MCF 10A (cell line): ENCODE data around the gene FAM114A1. TPM values are rescaled to one million over a fixed set of nuclear protein-coding genes. Genes with fewer than 3 reads are reported as not detected.
A peak's percentile ranks its signal among the peaks of the same experiment; 100 is the strongest.

ENCODE experiments used
- BruUV-seq: library from RNA; stranded (reverse); fragments of 400-500 nt; replicated peaks from 2 replicates; lab custom pipeline; 2021; lab: Mats Ljungman, UMichigan
- CTCF ChIA-PET: fragments of 300-600 bp; sonication (Branson Sonifier 250); formaldehyde crosslinking; extraction: SDS; loops from one replicate; lab custom pipeline; 2021; ENCODE audit warnings: antibody characterized with exemption, inconsistent platforms; lab: Yijun Ruan, JAX
- POLR2A ChIA-PET: fragments of 300-600, 350-650 bp; sonication (Branson Sonifier 250); formaldehyde crosslinking; extraction: SDS; loops from one replicate; lab custom pipeline; 2020; ENCODE audit warnings: antibody characterized with exemption, inconsistent platforms; lab: Yijun Ruan, JAX
- DNase-seq: peaks from one replicate; pipeline ENCODE4 v3.0.0-alpha.2; 2018; ENCODE audit not compliant: unreplicated experiment
- H3K27ac Mint-ChIP-seq: one replicate; pipeline ENCODE4 v1.8.0; 2022; ENCODE audit warnings: mild to moderate bottlenecking, low read depth, mixed read lengths; ENCODE audit not compliant: unreplicated experiment
- H3K27me3 Mint-ChIP-seq: one replicate; pipeline ENCODE4 v1.8.0; 2022; ENCODE audit warnings: mixed read lengths; ENCODE audit not compliant: insufficient read depth, unreplicated experiment
- H3K36me3 Mint-ChIP-seq: one replicate; pipeline ENCODE4 v1.8.0; 2022; ENCODE audit warnings: mild to moderate bottlenecking, moderate library complexity, mixed read lengths; ENCODE audit not compliant: insufficient read depth, unreplicated experiment
- H3K4me1 Mint-ChIP-seq: one replicate; pipeline ENCODE4 v1.8.0; 2022; ENCODE audit warnings: mixed read lengths; ENCODE audit not compliant: insufficient read depth, unreplicated experiment
- H3K4me3 Mint-ChIP-seq: one replicate; pipeline ENCODE4 v1.8.0; 2022; ENCODE audit warnings: mild to moderate bottlenecking, moderate library complexity, mixed read lengths; ENCODE audit not compliant: unreplicated experiment
- H3K9me3 Mint-ChIP-seq: one replicate; pipeline ENCODE4 v1.8.0; 2022; ENCODE audit warnings: mixed read lengths; ENCODE audit not compliant: unreplicated experiment
- intact Hi-C: fragments of 100-400 bp; cut with micrococcal nuclease; formaldehyde crosslinking; loops from 2 replicates; pipeline ENCODE4 v1.14.1; 2022
- total RNA-seq: library from RNA; stranded (reverse); gene quantifications from 2 replicates; pipeline ENCODE4 v1.2.3, GENCODE V29; 2022
- TF ChIP-seq, protein P1 (sequence below): fragments of 200-600 bp; IDR thresholded peaks from one replicate; pipeline ENCODE4 v1.8.0; 2022; ENCODE audit warnings: antibody characterized with exemption, mild to moderate bottlenecking; ENCODE audit not compliant: unreplicated experiment

The FAM114A1 gene
- total RNA-seq, 1 experiment from 2014 or later: 22.7 TPM

DNA sequence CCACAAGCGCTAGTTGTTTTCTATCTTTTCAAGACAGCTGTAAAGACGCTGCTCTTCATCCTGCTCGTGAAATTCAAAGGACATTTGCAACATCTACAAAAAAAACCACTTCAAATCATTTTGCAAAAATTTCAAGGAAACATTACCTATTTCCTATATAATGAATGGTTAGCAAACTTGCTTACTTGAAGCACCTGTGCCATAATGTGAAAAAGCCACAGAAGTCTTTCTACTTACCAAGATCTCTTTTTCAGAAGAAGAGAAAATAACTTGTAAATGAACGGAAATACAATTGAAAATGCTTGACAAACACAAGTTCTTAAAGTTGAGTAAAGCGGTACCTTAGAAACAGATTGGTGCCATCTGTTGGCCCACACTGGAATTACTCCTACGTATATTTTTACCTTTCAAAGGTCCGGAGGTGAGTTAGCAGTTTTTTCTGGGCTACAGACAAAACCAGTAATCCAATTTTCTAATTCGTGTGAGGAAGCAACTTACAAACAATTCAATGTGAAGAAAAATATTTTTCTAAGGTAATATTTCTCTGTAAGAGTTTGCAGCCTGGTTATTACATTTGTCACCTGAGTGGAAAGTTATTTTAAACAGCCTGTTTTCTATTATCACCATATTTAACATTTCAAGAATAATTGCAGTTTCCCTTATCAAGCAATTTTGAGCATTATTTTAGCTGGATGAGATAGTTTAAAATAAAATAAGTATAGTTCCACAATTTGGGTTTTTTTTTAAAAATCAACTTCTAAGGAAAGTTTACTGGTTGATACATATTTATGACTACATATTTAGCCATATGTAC, 10.9 kb upstream of the FAM114A1 start, which contains the start of gene TLR6:
TLR6 (minus strand) TSS at position 294 of the 814 bp plus-strand sequence. CDS start 27,344 bp downstream, outside the sequence.
- DNase-seq: peak; percentile 83
- intact Hi-C loops: loop anchor here (1.0 to 5.0 kb wide), 3 partner anchors 52 to 794 kb away; partner anchors contain the start of gene TLR1
- H3K4me1 Mint-ChIP-seq: peaks cover 35% of the 10 kb centered on the region
- H3K27me3 Mint-ChIP-seq: no peaks in the 10 kb centered on the region
- H3K36me3 Mint-ChIP-seq: no peaks in the 10 kb centered on the region
- peak within 1 kb of the TSS; percentile 91 for H3K27ac Mint-ChIP-seq
- TF ChIP-seq, protein P1, sequence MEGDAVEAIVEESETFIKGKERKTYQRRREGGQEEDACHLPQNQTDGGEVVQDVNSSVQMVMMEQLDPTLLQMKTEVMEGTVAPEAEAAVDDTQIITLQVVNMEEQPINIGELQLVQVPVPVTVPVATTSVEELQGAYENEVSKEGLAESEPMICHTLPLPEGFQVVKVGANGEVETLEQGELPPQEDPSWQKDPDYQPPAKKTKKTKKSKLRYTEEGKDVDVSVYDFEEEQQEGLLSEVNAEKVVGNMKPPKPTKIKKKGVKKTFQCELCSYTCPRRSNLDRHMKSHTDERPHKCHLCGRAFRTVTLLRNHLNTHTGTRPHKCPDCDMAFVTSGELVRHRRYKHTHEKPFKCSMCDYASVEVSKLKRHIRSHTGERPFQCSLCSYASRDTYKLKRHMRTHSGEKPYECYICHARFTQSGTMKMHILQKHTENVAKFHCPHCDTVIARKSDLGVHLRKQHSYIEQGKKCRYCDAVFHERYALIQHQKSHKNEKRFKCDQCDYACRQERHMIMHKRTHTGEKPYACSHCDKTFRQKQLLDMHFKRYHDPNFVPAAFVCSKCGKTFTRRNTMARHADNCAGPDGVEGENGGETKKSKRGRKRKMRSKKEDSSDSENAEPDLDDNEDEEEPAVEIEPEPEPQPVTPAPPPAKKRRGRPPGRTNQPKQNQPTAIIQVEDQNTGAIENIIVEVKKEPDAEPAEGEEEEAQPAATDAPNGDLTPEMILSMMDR: peak; percentile 67
- CTCF ChIA-PET: interaction anchor here (0.7 to 3.6 kb wide), 11 partner anchors 17 to 699 kb away, joined by 3 to 50 read pairs (median 3); partner anchors contain the start of genes TLR1 and TLR10
- no peaks in the 10 kb centered on the region for H3K9me3 Mint-ChIP-seq
- peak within 1 kb of the TSS; percentile 75 for H3K4me3 Mint-ChIP-seq
- POLR2A ChIA-PET: interaction anchor here (0.6 to 3.8 kb wide), 14 partner anchors 10 to 771 kb away, joined by 3 to 35 read pairs (median 4); partner anchors contain the start of genes FAM114A1 and TLR1
- TSS peak; percentile 80 for BruUV-seq

DNA sequence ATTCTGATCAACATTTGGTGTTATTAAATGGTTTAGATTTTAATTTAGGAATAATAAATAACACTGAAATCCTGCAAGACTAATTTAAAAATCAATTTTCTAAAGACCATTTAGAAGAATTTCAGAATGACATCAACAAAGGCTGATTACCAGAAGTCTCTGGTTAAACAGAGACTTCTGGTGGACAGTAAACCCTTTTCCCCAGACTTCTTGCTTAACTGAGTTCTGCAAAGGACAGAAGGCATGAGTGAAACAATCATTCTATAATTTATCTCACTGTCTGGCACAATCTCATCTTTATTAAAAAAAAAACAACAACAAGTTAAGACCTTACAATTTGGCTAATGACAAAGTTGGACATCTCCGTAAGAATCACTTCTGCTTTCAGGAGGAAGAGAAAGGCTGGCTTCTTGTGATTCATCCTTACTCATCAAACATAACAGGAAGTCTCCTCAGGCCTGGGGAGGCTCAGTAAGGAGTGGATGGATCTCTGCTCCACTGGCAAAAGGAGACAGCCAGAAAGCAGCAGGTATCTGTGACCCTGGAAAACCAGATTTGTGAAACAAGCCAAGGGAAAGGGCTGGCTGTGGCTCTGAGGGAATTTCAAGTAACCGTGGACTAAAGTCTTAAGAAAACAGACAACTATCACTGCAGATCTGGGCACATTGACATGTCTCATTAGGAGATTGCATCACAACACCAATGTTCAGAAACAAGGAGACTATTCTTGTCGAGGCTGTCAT, 10.1 kb upstream of the FAM114A1 start:
- peak; percentile 92 for DNase-seq
- CTCF ChIA-PET: interaction anchor here (0.7 to 3.6 kb wide), 4 partner anchors 62 to 99 kb away, joined by 3 to 50 read pairs (median 7); partner anchors contain the start of gene TLR10
- Mint-ChIP-seq H3K27me3 (no peaks in the 10 kb centered on the region), H3K4me3 (peak overlapping the region; percentile 75), H3K9me3 (no peaks in the 10 kb centered on the region), H3K36me3 (no peaks in the 10 kb centered on the region), H3K27ac (peak overlapping the region; percentile 91), H3K4me1 (peaks cover 36% of the 10 kb centered on the region)
- intact Hi-C loops: loop anchor here (2.0 to 5.0 kb wide), 2 partner anchors 53 to 795 kb away; partner anchors contain the start of gene TLR1
- POLR2A ChIA-PET: interaction anchor here (0.6 to 3.8 kb wide), 5 partner anchors 53 to 772 kb away, joined by 3 to 35 read pairs (median 4); partner anchors contain the start of gene TLR1
- TSS peak; percentile 49 for BruUV-seq
- TF ChIP-seq, protein P1: no peak

DNA sequence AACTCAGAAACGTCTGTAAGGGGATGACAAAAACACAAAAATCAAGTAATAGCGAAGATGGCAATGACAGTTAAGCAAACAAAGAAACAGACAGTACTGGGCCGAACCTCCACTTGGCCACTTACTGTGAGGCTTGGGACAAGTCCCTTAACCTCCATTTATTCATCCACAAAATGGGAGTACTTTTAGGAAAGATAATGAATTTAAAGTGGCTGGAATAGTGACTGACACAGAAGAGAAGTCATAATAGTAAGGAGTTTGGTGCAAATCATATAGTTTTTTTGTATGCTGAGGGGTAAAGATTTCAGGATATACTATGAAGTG, 9.5 kb upstream of the FAM114A1 start:
- TF ChIP-seq, protein P1: no peak
- Mint-ChIP-seq H3K4me1 (peaks cover 36% of the 10 kb centered on the region), H3K36me3 (no peaks in the 10 kb centered on the region), H3K27me3 (no peaks in the 10 kb centered on the region), H3K27ac (peak overlapping the region; percentile 91), H3K9me3 (no peaks in the 10 kb centered on the region), H3K4me3 (peak overlapping the region; percentile 75)
- intact Hi-C loops: loop anchor here (5.0 kb wide), 1 partner anchor 796 kb away; no protein-coding TSS in a partner anchor
- BruUV-seq: no TSS peak
- no peak for DNase-seq
- ChIA-PET POLR2A (no interaction called here), CTCF (no interaction called here)
